Suppressor macrophage treated with lipopolysaccharide for 1 hour (primary cell): ENCODE measurements around the gene ADAM22.

Source experiments
- DNase-seq, 3 donors: peaks; one replicate each; pipeline ENCODE4 v3.0.0-alpha.2; 2020 to 2022

The ADAM22 gene

DNA sequence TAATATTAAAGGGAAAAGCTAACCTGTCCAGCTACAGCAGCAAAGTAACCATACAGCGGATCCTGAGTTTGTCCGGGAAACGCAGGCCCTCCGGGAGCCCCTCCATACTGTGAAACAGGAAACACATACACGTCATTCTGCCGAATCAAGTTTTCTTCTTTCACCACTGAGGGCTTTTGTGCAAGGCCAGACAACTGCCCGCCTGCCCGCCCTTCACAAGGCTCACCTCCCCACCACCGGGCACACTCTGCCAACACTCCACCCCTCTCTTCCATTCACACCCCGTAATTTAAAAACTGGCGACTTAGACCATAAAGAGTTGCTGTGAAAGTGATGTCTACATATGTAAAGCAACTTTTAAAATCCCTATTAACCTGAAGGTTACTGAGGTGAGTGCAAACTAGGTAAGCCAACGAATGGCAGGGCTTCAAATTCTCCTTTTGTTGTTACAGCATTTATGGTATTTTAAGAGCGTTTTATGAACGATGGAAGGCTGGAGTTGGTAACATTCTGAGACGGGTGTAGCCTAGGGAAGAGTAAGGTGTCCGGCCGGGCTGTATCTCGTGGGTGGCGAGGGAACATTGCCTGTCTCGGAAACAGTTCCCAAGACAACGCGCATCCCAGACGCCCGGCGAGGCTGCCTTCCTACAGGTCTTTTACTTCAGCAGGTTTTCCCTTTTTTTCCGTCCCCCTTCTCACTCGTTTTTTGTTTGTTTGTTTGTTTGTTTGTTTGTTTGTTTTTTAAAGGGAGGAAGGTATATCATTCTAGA lies 285.0 kb downstream of the ADAM22 start:
- DNase-seq: peak; percentile 68 to 75 (median 70)

DNA sequence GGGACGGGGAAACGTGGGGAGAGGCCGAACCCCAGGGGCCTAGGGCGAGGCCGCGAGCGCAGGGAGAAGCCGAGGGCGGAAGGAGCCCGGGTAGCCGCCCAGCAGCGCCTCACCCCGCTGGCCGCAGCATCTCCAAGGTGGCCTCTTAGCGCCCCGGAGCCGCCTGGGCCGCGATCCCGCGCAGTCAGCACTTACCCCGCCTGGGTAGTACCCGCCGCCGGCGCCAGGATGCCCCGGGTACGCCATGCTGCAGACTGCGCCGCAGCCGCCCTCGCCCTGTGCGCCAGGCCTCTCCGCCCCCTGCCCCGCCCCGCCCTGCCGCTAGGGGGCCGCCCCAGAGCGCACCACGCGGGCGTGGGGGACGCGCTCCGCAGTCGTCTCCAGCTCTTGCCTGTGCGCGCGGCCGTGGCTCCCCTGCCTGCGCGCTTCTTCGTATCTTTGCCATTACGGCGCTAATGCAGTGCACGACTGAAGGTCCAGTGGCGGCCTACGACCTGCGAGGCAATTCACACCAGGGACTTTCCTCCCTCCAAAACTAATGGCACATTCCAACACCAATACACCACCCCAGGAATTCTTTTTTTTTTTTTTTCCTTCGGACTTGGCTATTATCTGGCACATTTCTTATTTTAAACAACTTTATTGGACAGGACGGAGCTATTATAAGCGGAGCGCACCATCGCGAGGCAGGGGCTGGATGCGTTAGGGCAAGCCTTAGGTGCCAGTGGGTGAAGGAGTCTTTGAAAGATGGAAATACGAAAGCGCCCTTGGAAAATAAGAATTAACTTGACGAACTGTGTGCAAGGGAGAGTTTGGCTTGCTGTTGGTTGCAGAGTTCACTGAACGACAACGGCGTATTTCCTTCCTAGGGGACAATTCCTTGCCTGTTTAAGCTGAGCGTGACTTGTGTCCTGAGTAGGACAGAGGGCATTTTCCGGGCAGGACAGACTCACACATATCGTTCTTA lies 286.0 kb downstream of the ADAM22 start, which contains the start of gene SRI:
Gene SRI, minus strand, starts transcription at position 258 of the 967 bp plus-strand sequence. Its CDS starts 12 bp downstream, at position 246.
- peak; percentile 91 to 97 (median 95) for DNase-seq

DNA sequence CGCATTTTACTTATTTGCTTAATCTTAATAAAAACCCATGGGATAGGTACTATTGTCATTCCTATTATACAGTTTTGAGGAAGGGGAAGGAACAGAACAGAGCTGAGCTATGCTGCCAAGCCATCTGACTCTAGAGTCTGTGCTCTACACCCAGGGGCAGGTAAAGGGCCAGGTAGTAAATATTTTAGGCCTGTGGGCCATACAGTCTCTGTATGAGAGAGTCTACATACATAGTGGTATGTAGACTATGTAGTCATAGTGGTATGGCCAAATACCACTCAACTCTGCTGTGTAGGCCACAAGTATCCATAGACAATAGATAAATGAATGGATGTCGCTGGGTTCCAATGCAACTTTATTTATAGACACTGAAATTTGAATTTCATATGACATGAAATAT lies 289.2 kb downstream of the ADAM22 start:
- no peak for DNase-seq

DNA sequence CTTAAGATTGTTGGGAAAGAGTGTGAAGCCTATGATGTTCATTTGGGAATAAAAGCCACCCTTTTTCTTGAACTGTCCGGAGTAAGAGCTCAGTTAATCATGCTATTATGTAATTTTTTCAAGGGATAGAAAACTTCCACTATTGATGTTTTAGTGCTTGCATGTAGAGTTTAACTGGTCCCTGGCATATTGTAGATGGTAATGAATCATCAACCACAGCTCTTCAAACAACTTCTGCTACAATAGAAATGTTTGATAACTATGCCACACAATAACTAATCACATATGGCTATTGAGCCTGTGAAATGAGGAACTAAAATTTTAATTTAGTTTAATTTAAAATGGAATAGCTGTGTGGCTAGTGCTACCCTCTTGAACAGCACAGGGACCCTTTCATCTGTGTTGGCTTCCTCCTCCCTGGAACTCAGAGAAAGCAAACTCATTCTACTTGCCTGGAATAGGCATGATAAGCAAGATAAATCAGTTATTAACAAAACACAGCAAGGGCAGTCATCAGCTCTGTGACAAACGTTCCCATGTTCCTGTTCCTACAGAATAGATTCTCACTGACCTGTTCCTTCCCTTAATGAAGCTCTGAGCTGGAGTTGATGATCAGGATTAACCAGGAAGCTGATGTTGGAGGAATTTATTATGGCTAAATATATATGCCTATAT lies 290.7 kb downstream of the ADAM22 start:
- peak; percentile 25 to 73 (median 67) for DNase-seq

DNA sequence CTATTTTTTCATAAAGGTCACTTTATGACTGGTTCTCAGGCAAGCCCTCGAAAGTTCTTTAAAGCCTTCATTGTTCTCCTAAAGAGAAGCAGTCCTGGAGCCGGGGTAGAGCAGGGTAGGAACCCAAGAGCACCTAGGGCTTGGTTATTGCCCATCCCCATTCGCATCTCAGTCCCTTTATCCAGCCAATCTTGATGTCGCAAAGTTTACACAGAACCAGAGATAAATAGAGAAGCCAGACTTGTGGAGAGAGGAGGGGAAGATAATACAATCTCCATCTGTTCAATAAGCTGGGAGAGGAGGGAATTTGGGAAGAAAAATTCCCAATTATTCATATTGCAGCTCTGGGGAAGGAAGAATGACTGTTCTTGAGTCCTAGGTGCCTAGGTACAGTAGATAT lies 292.1 kb downstream of the ADAM22 start:
- no peak for DNase-seq

DNA sequence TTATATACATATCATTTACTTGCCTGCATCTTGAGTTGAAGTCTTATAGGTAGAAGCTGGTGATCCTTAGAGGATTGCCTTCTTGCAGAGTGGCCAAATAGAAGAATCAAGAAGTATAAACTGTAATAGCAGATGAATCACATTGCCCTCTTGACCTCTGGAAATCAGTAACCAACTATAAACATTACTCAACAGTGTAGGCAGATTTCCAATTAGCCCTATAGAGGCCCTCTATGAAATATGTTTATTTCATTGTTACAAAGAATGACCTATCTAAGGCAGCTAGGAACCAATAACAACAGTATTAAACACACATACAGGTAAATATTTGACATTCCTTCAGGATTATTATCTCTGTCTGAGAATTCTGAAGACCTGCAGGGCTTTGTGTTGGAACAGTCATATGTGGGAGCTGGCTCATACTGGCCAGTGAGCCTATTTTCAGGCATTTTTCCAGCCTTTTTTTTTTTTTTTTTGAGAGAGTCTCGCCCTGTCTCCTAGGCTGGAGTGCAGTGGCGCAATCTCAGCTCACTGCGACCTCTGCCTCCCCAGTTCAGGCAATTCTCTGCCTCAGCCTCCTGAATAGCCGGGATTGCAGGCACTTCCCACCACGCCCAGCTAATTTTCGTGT lies 292.9 kb downstream of the ADAM22 start:
- peak; percentile 39 to 72 (median 69) for DNase-seq

DNA sequence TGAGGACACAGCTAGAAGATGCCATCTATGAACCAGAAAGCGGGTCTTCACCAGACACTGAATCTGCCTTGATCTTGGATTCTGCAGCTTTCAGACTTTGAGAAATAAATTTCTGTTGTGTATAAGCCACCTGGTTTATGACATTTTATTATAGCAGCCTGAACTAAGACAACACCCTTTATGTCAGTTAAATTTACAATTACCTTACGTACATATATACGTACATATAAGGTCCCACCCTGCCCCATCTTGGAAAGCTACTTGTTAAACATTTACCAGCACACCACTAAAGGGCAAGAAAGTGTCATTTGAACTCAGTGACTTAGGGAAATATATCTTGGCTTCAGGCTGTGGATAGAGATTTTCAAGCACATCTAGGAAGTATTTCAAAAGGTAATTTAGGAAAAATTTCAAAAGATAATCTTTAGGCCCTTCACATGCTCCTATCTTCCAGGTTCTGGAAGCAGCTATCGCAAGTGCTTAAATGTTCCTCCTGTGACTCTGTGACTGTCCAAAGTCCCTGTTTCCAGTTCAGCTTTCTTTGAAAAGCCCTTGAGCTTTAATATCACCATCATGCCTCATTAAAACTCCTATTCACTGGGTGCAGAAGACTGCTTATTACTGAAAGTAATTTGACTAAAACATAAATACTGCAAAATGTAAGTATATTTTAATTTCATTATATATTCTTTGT lies 295.4 kb downstream of the ADAM22 start:
- DNase-seq: no peak

DNA sequence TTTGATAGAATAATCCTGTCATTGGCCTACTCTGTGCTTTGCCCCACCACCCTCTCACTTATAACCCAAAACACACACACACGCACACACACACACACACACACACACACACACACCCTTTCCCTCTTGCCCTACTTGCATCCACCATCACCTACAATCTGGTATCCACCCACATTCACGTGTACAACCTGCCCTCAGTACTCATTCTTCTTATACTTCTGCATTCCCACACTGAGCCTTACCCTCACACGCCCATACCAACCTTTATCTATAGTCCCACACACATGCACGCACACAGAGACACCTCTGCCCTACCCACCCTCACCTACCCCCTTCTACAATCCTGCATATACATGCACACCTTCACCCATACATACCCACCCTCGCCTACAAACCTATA lies 296.6 kb downstream of the ADAM22 start:
- no peak for DNase-seq

DNA sequence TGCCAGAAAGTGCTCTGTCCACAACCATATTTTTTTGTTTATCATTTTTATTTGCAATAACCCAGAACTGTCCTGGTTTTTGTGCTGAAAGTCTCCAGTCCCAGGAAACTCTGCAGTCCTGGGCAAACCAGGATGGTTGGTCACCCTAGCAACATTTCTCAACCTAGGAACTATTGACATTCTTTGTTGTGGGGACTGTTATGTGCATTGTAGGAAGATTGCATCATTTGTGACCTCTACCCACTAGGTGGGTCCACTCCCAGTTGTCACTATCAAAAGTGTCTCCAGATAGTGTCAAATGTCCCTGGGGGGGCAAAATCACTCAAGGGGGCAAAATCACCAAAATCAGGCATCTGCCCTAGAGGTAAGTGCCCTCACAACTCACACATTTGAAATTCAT lies 299.8 kb downstream of the ADAM22 start:
- no peak for DNase-seq

DNA sequence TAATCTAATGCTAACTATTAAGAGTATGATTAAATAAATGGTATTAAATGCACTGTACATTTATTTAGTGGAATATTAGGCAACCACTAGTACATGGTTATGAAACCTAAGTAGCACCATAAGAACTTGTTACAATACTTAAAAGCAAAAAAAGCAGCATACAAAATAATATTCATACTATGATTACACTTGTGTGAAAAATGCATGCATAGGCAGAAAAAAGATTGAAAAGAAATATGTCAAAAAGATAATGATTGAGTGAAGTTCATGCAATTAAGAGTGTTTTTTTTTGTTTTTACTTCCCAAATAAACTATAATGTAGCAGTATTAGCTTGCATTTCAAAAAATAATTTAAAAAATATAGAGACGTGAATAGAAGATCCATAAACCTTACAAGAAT lies 305.8 kb downstream of the ADAM22 start:
- no peak for DNase-seq

DNA sequence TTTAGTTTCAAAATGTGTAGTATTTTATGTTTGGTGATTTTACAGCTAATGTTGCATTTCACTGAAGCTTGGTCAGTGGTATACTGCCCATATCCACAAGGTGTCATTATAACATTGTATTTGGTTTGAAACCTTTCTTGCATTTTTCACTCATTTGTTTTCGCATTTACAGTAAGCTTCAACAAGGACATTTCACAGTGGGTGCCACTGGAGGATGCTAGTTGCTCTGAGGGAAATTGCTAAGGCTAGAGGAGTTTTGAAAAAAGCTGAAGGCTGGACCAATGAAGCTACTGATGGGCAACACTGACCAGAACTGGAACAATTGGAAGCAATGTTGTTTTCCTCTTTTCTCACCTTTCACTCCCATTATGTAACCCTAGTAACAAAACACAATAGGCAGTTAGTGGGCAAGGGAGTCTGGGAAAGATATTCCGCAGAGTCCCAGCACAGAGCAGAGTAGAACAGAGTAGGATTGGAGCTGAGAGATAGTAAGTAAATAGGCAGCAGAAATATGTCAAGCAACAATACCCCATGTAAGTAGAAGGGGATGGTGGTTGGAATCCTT lies 309.4 kb downstream of the ADAM22 start:
- peak; percentile 50 to 78 (median 76) for DNase-seq

DNA sequence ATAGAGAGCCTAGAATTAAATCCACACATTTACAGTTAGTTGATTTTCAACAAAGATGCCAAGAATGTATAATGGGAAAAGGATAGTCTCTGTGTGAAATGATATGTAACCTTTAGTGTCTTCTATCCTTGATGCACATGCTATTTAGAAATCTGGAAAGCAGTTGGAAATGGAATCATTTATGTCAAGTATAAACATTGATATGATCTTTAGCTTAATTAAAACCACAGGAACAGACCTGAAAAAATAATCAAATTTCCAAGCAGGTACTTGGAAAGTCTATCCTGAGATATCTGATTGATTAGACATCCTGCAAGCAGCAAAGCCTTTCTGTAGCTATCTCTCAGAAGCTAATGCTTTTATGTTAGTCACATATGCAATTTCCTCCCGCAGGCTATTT lies 310.2 kb downstream of the ADAM22 start:
- DNase-seq: no peak
